Choroid plexus epithelial cell (primary cell): ENCODE measurements around the gene LRRC8C.

Experiments
- DNase-seq: peaks from one replicate; pipeline ENCODE4 v3.0.0-alpha.2; 2010; ENCODE audit warnings: low read depth
- H3K4me3 ChIP-seq: 2 replicates; pipeline ENCODE4 v1.5.1; 2011; ENCODE audit warnings: low read depth, mild to moderate bottlenecking, control low read depth, low read length, moderate library complexity
- CTCF ChIP-seq: conservative IDR thresholded peaks from 2 replicates; pipeline ENCODE4 v1.5.1; 2011; ENCODE audit warnings: low read depth, mild to moderate bottlenecking, control low read depth, inconsistent platforms, low read length, moderate library complexity

Gene LRRC8C

GRCh38 chr1:89708751-89709375 lies 75.9 kb downstream of the LRRC8C start:
- no peak overlapping the region for H3K4me3 ChIP-seq
- DNase-seq: peak; percentile 80
- no peak for TF ChIP-seq CTCF

GRCh38 chr1:89710498-89711139 lies 77.7 kb downstream of the LRRC8C start:
- DNase-seq: no peak
- no peak overlapping the region for H3K4me3 ChIP-seq
- no peak for TF ChIP-seq CTCF

GRCh38 chr1:89711140-89711778 lies 78.3 kb downstream of the LRRC8C start:
- DNase-seq: no peak
- no peak overlapping the region for H3K4me3 ChIP-seq
- TF ChIP-seq CTCF: no peak

- H3K4me3 ChIP-seq: no peak overlapping the region
- no peak for TF ChIP-seq CTCF
- DNase-seq: no peak
Observed at GRCh38 chr1:89712420-89712819, 79.5 kb downstream of the LRRC8C start.

- no peak for TF ChIP-seq CTCF
- no peak for DNase-seq
- no peak overlapping the region for H3K4me3 ChIP-seq
Observed at GRCh38 chr1:89715677-89716076, 82.8 kb downstream of the LRRC8C start.

- no peak for TF ChIP-seq CTCF
- peak; percentile 57 for DNase-seq
- H3K4me3 ChIP-seq: peak overlapping the region; percentile 30
Observed at GRCh38 chr1:89719502-89720306, 86.8 kb downstream of the LRRC8C start.
